HG03439 (cell line): ENCODE results near the gene FHOD3.
"Not testable (repeated sequence)": the region's sequence is repeated elsewhere in the genome, so short reads cannot be mapped to it uniquely, and the experiment has no call there.

Experiments used
- ATAC-seq: cut with Tn5 transposase; IDR thresholded peaks from one replicate; pipeline ENCODE4 v1.9.1; 2021; ENCODE audit warnings: mild to moderate bottlenecking, moderate library complexity; ENCODE audit not compliant: unreplicated experiment

The FHOD3 gene

DNA sequence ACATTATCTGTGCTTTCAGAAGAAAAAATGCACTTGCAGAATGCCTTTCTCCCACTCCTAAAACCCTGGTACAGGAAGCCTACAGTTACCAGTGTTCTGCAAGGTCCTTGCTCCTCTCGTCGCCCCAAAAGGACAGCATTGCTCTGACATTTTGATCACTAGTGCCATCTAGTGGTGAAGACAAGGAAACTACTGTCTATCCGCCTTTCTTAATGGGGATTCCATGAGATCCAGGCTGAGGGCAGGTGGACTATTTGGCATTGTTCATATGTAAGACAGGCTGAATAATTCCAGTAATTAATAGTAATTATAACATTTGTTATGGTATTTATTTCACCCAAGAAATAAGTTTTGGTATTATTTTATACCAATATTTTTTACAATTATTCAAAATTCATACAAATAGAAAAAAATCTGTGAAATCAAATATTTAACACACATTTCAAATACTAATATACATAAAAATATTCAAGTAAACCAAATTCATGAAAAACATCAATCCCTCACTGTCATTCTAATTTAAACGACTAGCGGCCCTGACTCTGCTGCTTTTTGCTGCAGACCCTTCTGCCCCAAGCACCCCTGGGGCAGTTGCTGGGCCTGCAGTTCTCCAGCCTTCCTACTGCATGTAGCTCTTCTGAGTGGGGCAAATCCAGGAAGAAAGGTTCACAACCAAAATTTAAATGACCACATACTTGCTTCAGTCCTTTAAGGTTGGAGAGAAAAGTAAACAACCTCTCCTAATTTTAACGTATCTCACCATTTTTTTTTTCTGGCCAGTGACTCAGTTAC is 512.3 kb downstream of the FHOD3 start:
- peak; percentile 98 for ATAC-seq

DNA sequence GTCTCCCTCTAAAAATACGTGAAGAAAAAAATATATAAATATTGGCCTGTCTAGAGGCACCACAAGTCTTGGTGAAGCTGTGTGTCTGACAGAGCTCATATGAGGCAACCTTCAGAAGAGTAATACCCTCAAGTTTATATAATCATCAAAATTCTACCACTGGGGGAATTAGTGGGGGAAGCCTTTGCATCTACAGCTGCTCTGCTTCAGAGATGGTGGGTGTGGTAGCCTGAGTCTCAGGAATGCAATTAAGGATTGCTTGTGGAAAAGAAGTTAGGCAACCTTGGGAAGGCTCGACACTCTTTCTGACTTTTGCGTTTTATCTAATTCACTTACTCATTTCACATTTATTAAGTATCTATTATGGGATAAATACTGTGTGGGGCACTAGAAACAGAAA is 513.9 kb downstream of the FHOD3 start:
- ATAC-seq = no peak

DNA sequence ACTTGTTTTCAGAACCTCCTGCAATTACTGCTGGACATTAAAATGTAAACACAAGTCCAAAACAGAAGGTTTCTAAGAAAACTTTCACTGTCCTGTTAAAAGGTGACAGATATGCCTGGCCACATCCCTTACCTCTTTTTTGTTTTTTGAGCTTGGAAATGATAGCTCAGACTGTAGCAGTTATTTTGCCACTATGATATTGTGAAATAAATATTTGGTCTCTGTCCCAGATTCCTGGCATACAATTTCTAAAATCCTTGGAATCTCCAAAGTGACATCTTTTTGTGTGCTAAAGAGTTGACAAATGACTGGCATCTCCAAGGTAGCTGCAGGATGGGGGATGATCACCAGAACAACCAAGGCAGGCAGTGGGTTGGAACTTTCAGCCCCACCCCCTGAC is 514.4 kb downstream of the FHOD3 start:
- ATAC-seq = no peak

DNA sequence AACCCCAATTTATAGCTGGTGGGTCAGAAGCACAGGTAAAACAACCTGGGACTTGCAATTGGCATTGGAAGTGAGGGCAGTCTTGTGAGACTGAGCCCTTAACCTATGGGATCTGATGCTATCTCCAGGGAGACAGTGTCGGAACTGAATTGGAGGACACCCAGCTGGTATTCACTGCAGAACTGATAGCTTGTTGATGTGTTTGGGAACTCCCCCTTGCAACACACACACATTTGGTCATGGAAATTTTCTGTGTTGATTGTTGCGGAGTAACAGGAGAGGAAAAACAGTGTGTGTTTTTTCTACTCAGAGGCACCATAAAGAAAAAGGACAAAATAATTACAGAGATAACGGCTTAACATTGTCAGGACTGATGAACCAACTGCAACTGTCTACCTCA is 515.2 kb downstream of the FHOD3 start:
- no peak for ATAC-seq

DNA sequence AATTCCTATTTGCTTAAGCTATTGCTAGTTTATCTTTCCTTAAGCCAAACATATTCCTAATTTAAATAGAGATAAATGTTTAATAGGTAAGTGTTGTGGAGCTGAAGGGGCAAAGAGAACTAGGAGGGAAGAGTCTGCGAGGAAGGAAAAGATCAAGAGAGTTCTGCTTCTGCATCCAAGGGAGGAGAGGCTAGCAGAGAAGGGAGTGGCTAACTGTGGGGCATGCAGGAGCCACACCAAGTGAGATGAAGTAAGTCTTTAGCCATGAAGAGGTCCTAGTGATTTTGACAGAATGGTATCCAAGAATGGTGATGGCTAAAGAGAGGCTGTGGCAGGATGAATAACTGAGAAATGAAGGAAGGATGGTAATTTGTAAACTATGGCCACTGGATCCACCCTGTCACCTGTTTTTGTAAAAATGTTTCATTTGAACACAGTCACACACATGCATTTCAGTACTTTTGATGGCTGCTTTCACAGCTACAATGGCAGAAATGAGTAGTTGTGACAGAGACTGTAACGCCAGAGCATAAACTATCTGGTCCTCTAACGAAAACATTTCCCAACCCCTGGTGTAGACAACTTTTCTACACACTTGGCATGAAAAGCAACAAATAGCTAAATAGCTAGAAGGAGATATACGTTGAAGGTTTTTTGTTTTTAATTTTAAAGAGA is 515.7 kb downstream of the FHOD3 start:
- no peak for ATAC-seq

DNA sequence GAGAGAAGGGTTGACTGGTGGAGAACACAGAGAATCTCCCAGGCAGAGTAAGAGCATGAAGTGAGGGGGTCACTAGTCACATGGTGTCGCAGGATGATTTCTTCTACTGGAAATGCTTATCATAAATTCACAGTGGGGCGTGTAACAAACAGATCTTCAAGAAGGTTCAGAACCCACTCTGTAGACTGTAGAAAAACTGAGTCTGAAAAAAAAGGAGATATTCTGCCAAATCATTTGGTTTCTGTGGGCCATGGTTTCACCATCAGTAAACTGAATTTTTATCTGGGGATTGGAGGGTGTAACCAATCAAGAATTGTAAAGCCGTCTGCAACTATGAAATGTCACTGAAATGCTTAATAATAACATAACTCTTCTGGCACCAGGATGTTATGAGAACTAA is 516.3 kb downstream of the FHOD3 start:
- ATAC-seq = no peak

DNA sequence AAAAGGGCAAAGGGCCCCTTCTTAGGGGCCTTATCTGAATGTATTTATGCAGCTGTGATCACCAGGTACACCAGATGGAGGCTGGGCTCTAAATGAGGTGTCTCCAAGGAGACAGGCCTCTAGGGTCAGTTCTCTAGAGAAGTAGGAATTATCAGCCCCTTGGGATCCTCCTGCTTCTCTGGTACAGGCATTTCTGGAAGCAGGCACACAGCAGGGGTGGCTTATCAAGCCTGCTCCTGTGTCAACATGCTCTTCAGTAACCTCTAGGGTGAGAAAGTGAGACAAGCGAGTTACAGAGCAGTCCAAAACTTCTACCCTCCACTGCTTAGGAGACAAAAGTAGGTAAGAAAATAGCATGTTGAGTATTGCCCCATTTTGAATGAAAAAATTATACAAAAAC is 517.5 kb downstream of the FHOD3 start:
- ATAC-seq = no peak

DNA sequence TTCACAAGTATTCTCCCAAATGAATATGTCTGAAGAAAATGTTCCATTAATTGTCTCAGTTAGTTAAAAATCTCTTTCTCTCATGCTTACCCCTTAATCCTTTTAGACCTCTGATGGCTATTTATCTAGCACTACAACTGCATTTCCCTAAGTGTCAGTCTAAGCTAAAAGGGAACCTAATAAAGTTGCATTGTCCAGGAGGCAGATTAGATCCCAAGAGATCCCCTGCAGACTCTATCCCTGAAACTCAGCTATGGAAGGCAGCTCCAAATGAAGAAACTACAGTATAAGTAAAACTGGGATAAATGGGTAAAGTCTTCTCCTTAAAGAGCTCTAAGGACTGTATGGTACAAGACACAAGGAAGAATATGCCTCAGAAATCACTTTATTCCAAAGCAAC is 518.6 kb downstream of the FHOD3 start:
- ATAC-seq = not testable (repeated sequence)

DNA sequence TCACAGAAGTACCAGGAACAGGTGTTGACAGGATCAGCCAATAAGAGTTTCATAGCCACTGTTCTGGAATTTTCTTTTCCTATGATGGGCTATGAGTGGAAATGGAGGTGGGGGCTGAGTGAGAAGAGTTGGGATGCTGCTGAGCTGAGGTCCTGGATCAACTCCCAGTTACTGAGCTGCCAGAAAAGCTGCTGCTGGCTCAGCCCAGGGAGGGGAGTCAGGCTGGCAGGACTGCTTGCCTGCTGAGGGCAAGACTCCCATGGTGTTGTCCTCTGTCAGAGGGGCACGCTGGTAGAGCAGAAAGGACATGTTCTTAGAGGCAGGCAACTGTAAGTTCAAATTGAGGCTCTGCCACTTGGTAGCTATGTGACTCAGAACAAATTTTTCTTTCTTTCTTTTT is 519.5 kb downstream of the FHOD3 start:
- ATAC-seq = no peak

DNA sequence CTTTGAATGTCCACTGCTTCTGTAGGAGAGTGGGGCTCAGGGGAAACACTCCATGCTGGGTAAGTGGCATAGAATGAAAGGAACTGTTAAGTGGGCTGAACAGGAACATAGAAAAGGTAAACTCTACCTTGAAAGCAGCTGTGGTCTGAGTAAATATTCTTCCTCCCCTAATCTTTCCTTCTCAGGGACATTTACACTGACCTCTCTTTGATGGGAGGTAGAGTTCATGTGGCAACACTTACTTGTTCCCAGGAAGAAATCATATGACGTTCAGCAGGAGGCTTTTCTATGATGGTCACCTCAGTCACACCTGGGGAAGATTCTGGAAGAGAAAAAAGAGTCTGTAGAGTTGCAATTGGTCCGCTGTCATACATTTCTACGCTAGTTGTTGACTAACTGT is 521.1 kb downstream of the FHOD3 start:
- ATAC-seq = no peak

DNA sequence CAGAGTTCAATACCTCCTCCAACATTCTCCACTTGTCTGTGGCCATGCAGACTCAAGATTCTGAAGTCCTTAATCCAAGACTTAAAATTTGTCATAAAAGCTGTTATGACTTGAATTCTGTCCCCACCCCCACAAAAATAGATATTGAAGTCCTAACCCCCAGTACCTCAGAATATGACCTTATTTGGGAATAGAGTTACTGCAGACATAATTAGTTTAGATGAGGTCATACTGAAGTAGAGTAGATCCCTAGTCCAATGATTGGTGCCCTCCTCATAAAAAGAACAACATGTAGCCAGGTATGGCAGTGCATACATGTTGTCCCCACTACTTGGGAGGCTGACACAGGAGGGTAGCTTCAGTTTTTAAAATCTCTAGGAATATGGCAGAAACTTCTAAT is 522.1 kb downstream of the FHOD3 start:
- ATAC-seq = no peak

DNA sequence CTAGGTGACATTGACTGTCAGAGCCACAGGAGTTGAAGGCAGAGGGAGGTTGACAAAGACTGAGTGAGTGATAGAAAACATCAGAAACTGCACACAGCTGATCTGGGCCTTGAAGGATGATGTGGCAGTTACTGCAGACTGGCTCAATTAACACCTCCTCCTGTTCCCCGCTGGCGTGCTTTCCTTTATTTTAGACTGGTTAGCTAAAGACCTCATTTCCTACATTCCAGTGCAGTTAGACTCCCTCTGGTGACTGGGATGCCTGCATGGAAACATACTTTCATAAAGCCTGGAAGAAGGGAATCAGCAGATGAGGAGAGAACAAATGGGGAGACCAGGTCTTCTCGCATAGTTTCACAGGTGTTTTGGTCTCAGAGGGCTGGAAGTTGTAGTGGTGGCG is 524.2 kb downstream of the FHOD3 start:
- no peak for ATAC-seq

DNA sequence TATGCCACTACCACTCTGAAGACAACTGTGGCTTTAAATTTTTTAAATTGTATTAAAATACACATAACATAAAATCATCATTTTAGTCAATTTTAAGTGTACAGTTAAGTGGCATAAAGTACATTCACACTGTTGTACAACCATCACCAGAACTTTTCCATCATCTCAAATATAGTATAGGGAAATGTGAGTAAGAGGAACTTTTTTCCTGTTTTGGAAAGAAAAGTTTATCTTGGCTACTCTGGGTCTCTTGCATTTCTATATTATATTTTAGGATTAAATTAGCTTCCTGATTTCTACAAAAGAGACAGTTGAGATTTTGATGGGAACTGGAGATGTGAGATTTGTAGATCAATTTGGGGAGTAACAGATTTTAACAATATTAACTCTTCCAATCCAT is 528.0 kb downstream of the FHOD3 start:
- ATAC-seq = no peak

DNA sequence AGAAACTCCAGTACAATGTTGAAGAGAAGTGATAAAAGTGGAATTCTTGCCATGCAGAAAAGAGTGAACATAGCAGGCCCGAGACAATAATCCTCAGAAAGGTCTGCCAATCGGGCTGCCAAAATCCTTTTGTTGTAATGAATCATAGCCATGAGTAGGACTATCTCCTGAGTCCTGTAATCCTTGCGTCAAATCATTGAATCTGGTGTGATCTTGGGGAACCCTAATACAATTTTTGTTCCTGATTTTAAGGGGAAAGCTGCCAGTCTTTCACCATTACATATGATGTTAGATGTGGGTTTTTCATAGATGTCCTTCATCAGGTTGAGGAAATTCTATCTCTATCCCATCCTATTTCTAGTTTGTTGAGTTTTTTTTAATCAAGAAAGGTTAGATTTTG is 529.0 kb downstream of the FHOD3 start:
- ATAC-seq = no peak

DNA sequence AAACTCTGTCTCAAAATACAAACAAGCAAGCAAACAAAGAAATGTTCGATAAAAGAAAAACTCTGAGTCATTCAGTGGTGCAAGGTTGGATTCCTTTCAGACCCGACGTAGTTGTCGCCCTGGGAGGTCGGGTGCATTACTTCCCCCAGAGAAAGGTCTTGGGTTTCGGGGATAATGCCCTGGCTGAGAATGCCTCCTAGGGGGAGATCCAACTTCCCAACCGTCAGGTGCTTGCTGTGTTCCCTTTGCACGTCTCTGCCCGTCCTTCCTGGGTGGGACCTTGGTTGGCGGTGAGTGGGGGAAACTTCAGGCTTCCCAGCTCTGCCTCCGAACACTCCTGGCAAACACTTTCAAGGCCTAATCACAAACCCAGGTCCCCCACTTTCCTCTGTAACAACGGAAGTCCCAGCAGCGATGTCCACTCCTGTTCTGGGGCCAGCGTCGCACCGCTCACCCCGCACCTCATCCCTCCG is 530.7 kb downstream of the FHOD3 start:
- peak; percentile 3 for ATAC-seq

DNA sequence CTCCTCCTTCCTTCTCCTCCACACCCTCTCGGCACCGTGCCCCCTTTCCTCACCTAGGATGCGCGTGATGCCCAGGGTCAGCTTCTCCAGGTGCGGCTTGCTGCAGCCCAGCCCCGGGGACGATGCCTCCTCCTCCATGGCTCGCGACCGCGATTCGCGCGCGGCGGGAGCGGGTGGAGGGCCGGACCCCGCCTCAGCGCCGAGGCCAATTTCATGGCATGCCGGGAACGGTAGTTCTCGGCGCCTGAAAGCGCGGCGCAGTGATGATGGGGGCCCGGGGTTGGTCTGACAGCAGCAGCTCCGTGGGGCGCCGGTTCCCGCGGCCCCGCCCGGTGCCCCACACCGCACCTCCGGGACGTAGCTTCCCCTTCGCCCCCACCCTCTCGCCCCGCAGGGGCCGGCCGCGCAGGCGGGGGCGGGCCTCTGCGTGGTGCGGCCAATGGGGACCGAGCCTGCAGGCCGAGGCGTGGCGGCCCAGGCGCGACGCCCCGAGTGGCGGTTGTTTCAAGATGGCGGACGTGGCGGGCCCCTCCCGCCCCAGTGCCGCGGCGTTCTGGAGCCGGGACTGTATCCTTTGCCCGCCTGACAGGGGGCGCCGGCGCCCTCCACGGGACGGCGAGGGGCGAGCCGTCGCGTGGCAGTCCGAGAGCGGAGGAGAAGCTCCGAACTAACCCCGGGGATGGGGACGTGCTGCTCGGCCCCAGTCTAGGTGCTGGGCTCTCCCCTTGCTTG is 531.3 kb downstream of the FHOD3 start, which contains the start of the genes KIAA1328 and TPGS2:
TSS of gene KIAA1328 (plus strand) at position 498 of the 732 bp plus-strand sequence. CDS start at position 510, 12 bp downstream.
TSS of gene TPGS2 (minus strand) at position 373 of the 732 bp plus-strand sequence. CDS start at position 138, 235 bp downstream.
- peak; percentile 96 for ATAC-seq
